ENCODE results near the gene SYTL1. TPM values are rescaled to one million over a fixed set of nuclear protein-coding genes. Genes with fewer than 3 reads are reported as not detected.

The SYTL1 gene
- total RNA-seq, 1 experiment from 2014 or later = 81.8 TPM

DNA sequence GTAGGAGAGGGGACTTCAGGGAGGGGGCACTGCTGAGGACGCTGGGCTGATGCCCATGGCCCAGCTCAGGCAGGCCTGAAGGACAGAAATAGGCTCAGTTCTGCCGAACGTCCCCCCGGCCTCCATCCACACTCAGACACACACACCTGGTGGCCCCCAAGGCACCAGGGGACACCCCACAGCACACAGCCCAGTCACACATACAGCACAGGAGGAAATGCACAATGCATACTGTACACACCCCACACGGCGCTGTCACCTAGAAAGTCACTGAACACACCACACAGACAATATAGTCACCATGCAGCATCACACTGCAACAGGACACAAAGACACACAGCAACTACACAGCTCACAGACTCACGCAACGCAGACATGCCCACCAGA is 562 bp downstream of the SYTL1 start:
- Mint-ChIP-seq H3K4me3 (ENCODE audit: unreplicated experiment) (peak overlapping the region; percentile 82), H3K9me3 (ENCODE audit: unreplicated experiment) (no peaks in the 10 kb centered on the region), H3K27ac (ENCODE audit: low read depth, unreplicated experiment) (peak overlapping the region; percentile 95), H3K27me3 (ENCODE audit: insufficient read depth, unreplicated experiment) (no peaks in the 10 kb centered on the region), H3K36me3 (ENCODE audit: insufficient read depth, unreplicated experiment) (peaks cover 55% of the 10 kb centered on the region), H3K4me1 (ENCODE audit: insufficient read depth, unreplicated experiment) (peaks cover 51% of the 10 kb centered on the region)
- intact Hi-C loops (cut with micrococcal nuclease) = no loop called here
- ChIA-PET POLR2A (interaction anchor here (0.7 to 4.4 kb wide), 19 partner anchors 10 to 332 kb away, joined by 3 to 78 read pairs (median 6); partner anchors contain the start of genes MAP3K6, TMEM222 and WDTC1), CTCF (interaction anchor here (0.7 to 6.0 kb wide), 14 partner anchors 10 to 148 kb away, joined by 3 to 45 read pairs (median 6); partner anchors contain the start of gene WASF2)
- BruUV-seq (replicated peaks) = TSS peak; percentile 55
- TF ChIP-seq, protein P1, sequence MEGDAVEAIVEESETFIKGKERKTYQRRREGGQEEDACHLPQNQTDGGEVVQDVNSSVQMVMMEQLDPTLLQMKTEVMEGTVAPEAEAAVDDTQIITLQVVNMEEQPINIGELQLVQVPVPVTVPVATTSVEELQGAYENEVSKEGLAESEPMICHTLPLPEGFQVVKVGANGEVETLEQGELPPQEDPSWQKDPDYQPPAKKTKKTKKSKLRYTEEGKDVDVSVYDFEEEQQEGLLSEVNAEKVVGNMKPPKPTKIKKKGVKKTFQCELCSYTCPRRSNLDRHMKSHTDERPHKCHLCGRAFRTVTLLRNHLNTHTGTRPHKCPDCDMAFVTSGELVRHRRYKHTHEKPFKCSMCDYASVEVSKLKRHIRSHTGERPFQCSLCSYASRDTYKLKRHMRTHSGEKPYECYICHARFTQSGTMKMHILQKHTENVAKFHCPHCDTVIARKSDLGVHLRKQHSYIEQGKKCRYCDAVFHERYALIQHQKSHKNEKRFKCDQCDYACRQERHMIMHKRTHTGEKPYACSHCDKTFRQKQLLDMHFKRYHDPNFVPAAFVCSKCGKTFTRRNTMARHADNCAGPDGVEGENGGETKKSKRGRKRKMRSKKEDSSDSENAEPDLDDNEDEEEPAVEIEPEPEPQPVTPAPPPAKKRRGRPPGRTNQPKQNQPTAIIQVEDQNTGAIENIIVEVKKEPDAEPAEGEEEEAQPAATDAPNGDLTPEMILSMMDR (IDR thresholded peaks at IDR 0.05; ENCODE audit: unreplicated experiment) = no peak
- peak; percentile 26 for DNase-seq (ENCODE audit: unreplicated experiment)

DNA sequence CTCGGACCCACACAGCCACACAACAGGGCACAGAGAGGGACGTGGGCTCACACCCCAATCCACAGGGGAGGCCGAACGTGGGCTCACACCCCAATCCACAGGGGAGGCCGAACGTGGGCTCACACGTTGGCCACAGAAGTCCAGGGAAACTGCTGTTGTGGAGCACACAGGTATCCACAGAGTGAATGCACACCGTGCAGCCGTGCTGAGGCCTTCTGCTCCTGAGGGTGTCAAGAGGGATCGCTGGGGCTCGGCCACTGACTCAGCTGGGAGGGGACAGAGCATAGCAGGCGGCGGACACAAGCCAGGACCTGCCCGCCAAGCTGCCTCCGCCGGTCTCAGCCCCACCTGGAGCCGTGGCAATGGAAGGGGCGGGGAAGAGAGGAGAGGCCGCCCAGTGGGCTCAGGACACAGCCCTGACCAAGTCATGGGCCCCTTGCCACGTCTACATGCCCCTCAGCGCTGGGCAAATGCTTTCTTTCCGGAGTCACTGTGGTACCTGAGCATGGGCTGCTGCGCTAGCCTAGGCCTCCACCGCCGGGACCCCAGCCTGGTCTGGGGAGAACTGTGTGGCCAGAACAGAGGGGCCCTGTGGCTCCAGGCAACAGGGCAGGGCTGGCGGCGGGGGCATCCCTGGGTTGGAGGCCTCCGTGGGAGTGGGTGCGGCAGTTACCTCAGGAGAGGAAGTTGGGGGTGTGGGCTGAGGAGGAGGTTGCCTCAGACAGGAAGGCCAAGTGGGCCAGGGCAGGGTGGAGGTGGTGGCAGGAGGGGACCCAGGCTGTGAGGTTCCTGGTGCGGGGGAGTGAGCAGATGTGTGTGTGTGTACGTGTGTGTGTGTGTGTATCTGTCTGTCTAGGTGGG is 1.2 kb downstream of the SYTL1 start:
- ChIA-PET POLR2A (interaction anchor here (0.6 to 4.4 kb wide), 21 partner anchors 9 to 332 kb away, joined by 3 to 78 read pairs (median 5); partner anchors contain the start of genes CD164L2, MAP3K6, TMEM222 and WDTC1), CTCF (interaction anchor here (0.7 to 6.0 kb wide), 12 partner anchors 10 to 147 kb away, joined by 3 to 45 read pairs (median 6); partner anchors contain the start of genes CD164L2 and WASF2)
- TF ChIP-seq, protein P1 (IDR thresholded peaks at IDR 0.05; ENCODE audit: unreplicated experiment) = no peak
- Mint-ChIP-seq H3K9me3 (ENCODE audit: unreplicated experiment) (no peaks in the 10 kb centered on the region), H3K4me1 (ENCODE audit: insufficient read depth, unreplicated experiment) (peaks cover 58% of the 10 kb centered on the region), H3K4me3 (ENCODE audit: unreplicated experiment) (peak overlapping the region; percentile 82), H3K27me3 (ENCODE audit: insufficient read depth, unreplicated experiment) (no peaks in the 10 kb centered on the region), H3K27ac (ENCODE audit: low read depth, unreplicated experiment) (peak overlapping the region; percentile 95), H3K36me3 (ENCODE audit: insufficient read depth, unreplicated experiment) (peaks cover 61% of the 10 kb centered on the region)
- intact Hi-C loops (cut with micrococcal nuclease) = loop anchor here (1.0 kb wide), 1 partner anchor 23 kb away; the partner anchor contains the start of gene MAP3K6
- peak; percentile 93 for DNase-seq (ENCODE audit: unreplicated experiment)
- no TSS peak for BruUV-seq (replicated peaks)

DNA sequence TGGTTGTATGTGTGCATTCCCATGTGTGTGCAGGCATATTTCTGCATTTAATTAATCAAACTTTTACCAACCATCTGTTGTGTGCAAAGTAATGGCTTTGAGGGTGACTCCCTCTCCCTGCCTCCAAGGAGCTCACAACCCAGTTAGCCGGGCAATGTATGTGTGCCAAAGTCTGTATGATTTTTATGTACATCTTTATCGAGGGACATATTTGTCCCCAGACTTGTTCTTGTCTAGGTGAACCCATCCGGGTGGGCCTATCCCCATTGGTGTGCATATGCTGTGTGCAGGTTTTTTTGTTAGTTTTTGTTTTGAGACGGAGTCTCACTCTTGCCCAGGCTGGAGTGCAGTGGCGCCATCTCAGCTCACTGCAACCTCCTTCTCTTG is 1.8 kb downstream of the SYTL1 start:
- CTCF ChIA-PET = interaction anchor here (0.5 to 6.0 kb wide), 7 partner anchors 10 to 59 kb away, joined by 3 to 45 read pairs (median 5); partner anchors contain the start of gene CD164L2
- DNase-seq (ENCODE audit: unreplicated experiment) = no peak
- POLR2A ChIA-PET = interaction anchor here (0.6 to 3.2 kb wide), 16 partner anchors 8 to 47 kb away, joined by 3 to 78 read pairs (median 4); partner anchors contain the start of genes CD164L2 and MAP3K6
- peak overlapping the region; percentile 82 for H3K4me3 Mint-ChIP-seq (ENCODE audit: unreplicated experiment)
- intact Hi-C loops (cut with micrococcal nuclease) = loop anchor here (1.0 kb wide), 1 partner anchor 23 kb away; the partner anchor contains the start of gene MAP3K6
- H3K4me1 Mint-ChIP-seq (ENCODE audit: insufficient read depth, unreplicated experiment) = peaks cover 59% of the 10 kb centered on the region
- BruUV-seq (replicated peaks) = no TSS peak
- H3K27me3 Mint-ChIP-seq (ENCODE audit: insufficient read depth, unreplicated experiment) = no peaks in the 10 kb centered on the region
- peak overlapping the region; percentile 95 for H3K27ac Mint-ChIP-seq (ENCODE audit: low read depth, unreplicated experiment)
- H3K36me3 Mint-ChIP-seq (ENCODE audit: insufficient read depth, unreplicated experiment) = peaks cover 61% of the 10 kb centered on the region
- H3K9me3 Mint-ChIP-seq (ENCODE audit: unreplicated experiment) = no peaks in the 10 kb centered on the region
- TF ChIP-seq, protein P1 (IDR thresholded peaks at IDR 0.05; ENCODE audit: unreplicated experiment) = no peak

DNA sequence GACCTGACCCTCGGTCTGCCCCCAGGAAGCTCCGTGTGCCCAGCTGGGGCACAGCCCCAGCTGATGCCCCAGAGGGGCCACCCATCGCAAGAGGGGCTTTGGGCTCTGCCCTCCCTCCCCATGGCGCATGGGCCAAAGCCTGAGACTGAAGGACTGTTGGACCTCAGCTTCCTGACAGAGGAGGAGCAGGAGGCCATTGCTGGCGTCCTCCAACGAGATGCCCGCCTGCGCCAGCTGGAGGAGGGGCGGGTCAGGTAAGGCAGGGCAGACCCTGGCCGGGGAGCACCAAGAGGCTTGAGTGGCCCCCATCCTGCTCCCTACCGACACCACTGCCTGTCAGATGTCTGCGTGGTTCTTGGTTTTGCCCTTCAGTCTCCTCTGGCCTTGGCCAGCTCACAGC is 3.5 kb downstream of the SYTL1 start:
- ChIA-PET POLR2A (interaction anchor here (0.6 kb wide), 1 partner anchor 23 kb away, joined by 3 read pairs; no protein-coding TSS in a partner anchor), CTCF (interaction anchor here (0.6 to 6.0 kb wide), 6 partner anchors 12 to 790 kb away, joined by 3 to 45 read pairs (median 4); no protein-coding TSS in a partner anchor)
- no peaks in the 10 kb centered on the region for H3K27me3 Mint-ChIP-seq (ENCODE audit: insufficient read depth, unreplicated experiment)
- peaks cover 69% of the 10 kb centered on the region for H3K36me3 Mint-ChIP-seq (ENCODE audit: insufficient read depth, unreplicated experiment)
- H3K4me1 Mint-ChIP-seq (ENCODE audit: insufficient read depth, unreplicated experiment) = peaks cover 47% of the 10 kb centered on the region
- no TSS peak for BruUV-seq (replicated peaks)
- TF ChIP-seq, protein P1 (IDR thresholded peaks at IDR 0.05; ENCODE audit: unreplicated experiment) = no peak
- intact Hi-C loops (cut with micrococcal nuclease) = no loop called here
- no peak overlapping the region for H3K4me3 Mint-ChIP-seq (ENCODE audit: unreplicated experiment)
- no peak overlapping the region for H3K27ac Mint-ChIP-seq (ENCODE audit: low read depth, unreplicated experiment)
- no peak for DNase-seq (ENCODE audit: unreplicated experiment)
- no peaks in the 10 kb centered on the region for H3K9me3 Mint-ChIP-seq (ENCODE audit: unreplicated experiment)
